CD14-positive monocyte (primary cell): Measurements from ENCODE around the gene EREG. TPM values are rescaled to one million over a fixed set of nuclear protein-coding genes. Genes with fewer than 3 reads are reported as not detected.
A peak's percentile ranks its signal among the peaks of the same experiment; 100 is the strongest.

Experiments
- DNase-seq, 3 donors: peaks; one replicate each; pipeline ENCODE4 v3.0.0-alpha.2; 2011 to 2022
- H2AFZ ChIP-seq: 2 replicates; pipeline ENCODE4 v1.6.0; 2012; ENCODE audit warnings: mild to moderate bottlenecking, low read depth, low read length, inconsistent platforms; ENCODE audit not compliant: insufficient read depth, poor library complexity, severe bottlenecking
- H3K27ac ChIP-seq, 2 donors: 1 replicate in 1 of 2; 2 replicates in 1 of 2; pipeline ENCODE4 v1.5.1; 2012 to 2013; ENCODE audit warnings: low read length in 2 of 2, control low read depth in 1 of 2, inconsistent platforms in 1 of 2, low read depth in 1 of 2, mild to moderate bottlenecking in 1 of 2
- H3K27me3 ChIP-seq, 2 donors: one replicate each; pipeline versions ENCODE4 v1.6.0 to v1.6.1; 2011 to 2013; ENCODE audit warnings: low read length in 2 of 2; ENCODE audit not compliant: control insufficient read depth in 2 of 2, insufficient read depth in 2 of 2
- H3K36me3 ChIP-seq, 2 donors: replicated peaks in 1 of 2; 1 replicate in 1 of 2; 2 replicates in 1 of 2; pipeline versions ENCODE4 v1.5.1 to v1.6.1; 2012 to 2013; ENCODE audit warnings: low read length in 2 of 2, control low read depth in 1 of 2, inconsistent platforms in 1 of 2, mild to moderate bottlenecking in 1 of 2; ENCODE audit not compliant: insufficient read depth in 2 of 2, control insufficient read depth in 1 of 2
- H3K4me1 ChIP-seq, 2 donors: 1 replicate in 1 of 2; 2 replicates in 1 of 2; pipeline versions ENCODE4 v1.5.1 to v1.6.1; 2012 to 2013; ENCODE audit warnings: low read length in 2 of 2, control low read depth in 1 of 2, inconsistent platforms in 1 of 2, mild to moderate bottlenecking in 1 of 2, moderate library complexity in 1 of 2; ENCODE audit not compliant: insufficient read depth in 2 of 2, control insufficient read depth in 1 of 2
- H3K4me2 ChIP-seq: replicated peaks from 2 replicates; pipeline ENCODE3; 2012; ENCODE audit warnings: low read length, moderate library complexity, mild to moderate bottlenecking; ENCODE audit not compliant: poor library complexity, severe bottlenecking; ENCODE audit errors: extremely low read depth
- H3K4me3 ChIP-seq, 3 experiments: fragments of 200-600 bp in 1 of 3; sonication (generic) in 1 of 3; replicated peaks in 1 of 3; 1 replicate in 2 of 3; 2 replicates in 1 of 3; pipeline ENCODE4 v1.5.1; 2011 to 2013; ENCODE audit warnings: low read length in 3 of 3, mild to moderate bottlenecking in 3 of 3, control low read depth in 2 of 3, low read depth in 2 of 3, inconsistent platforms in 1 of 3, moderate library complexity in 1 of 3
- H3K79me2 ChIP-seq: 2 replicates; pipeline ENCODE4 v1.6.0; 2012; ENCODE audit warnings: mild to moderate bottlenecking, control low read depth, inconsistent platforms, low read length, moderate library complexity; ENCODE audit not compliant: insufficient read depth
- H3K9ac ChIP-seq: 2 replicates; pipeline ENCODE4 v1.6.0; 2017; ENCODE audit warnings: low read length, mild to moderate bottlenecking; ENCODE audit not compliant: insufficient read depth, poor library complexity, severe bottlenecking
- H3K9me3 ChIP-seq, 2 donors: replicated peaks in 1 of 2; 1 replicate in 1 of 2; 2 replicates in 1 of 2; pipeline versions ENCODE4 v1.5.1 to v1.6.1; 2012 to 2013; ENCODE audit warnings: low read length in 2 of 2, control low read depth in 1 of 2; ENCODE audit not compliant: control insufficient read depth in 1 of 2, insufficient read depth in 1 of 2
- H4K20me1 ChIP-seq: 2 replicates; pipeline ENCODE4 v1.6.0; 2012; ENCODE audit warnings: mild to moderate bottlenecking, low read length, control low read depth, moderate library complexity; ENCODE audit not compliant: insufficient read depth
- H3K27ac Mint-ChIP-seq, 7 donors: one replicate each; pipeline ENCODE4 v1.8.0; 2020; ENCODE audit warnings: mild to moderate bottlenecking in 7 of 7, mixed read lengths in 7 of 7, moderate library complexity in 6 of 7, inconsistent platforms in 2 of 7
- H3K27me3 Mint-ChIP-seq, 3 donors: one replicate each; pipeline ENCODE4 v1.8.0; 2021 to 2022; ENCODE audit warnings: low read depth in 3 of 3, mild to moderate bottlenecking in 3 of 3, mixed read lengths in 3 of 3, moderate library complexity in 3 of 3, inconsistent platforms in 1 of 3
- H3K36me3 Mint-ChIP-seq, 2 donors: one replicate each; pipeline ENCODE4 v1.8.0; 2020; ENCODE audit warnings: mixed read lengths in 2 of 2, inconsistent platforms in 1 of 2, mild to moderate bottlenecking in 1 of 2
- H3K4me1 Mint-ChIP-seq: one replicate; pipeline ENCODE4 v1.8.0; 2020; ENCODE audit warnings: mild to moderate bottlenecking, mixed read lengths
- H3K4me3 Mint-ChIP-seq, 2 donors: one replicate each; pipeline ENCODE4 v1.8.0; 2020; ENCODE audit warnings: mild to moderate bottlenecking in 2 of 2, mixed read lengths in 2 of 2, moderate library complexity in 1 of 2
- H3K9me3 Mint-ChIP-seq, 7 donors: one replicate each; pipeline ENCODE4 v1.8.0; 2020 to 2022; ENCODE audit warnings: mixed read lengths in 7 of 7, mild to moderate bottlenecking in 6 of 7, moderate library complexity in 6 of 7, inconsistent platforms in 2 of 7
- WGBS: methylation state at CpG from one replicate; pipeline ENCODE4 v1.1.5; 2013; ENCODE audit warnings: missing lambda C conversion rate; ENCODE audit not compliant: insufficient coverage; 5-methylcytosine and 5-hydroxymethylcytosine counted together
- intact Hi-C, 2 donors: fragments of 100-400 bp; cut with micrococcal nuclease; formaldehyde crosslinking; loops; one replicate each; pipeline versions ENCODE4 v1.15.0 to v1.15.1; 2023
- polyA plus RNA-seq, 3 donors: library from polyadenylated mRNA; depleted of rRNA in 1 of 3; unstranded in 2 of 3; stranded (reverse) in 1 of 3; fragments of 300-500 nt in 2 of 3; fragments of >200 nt in 1 of 3; fragmentation: Illumina TruSeq in 2 of 3; gene quantifications; 1 replicate in 2 of 3; 2 replicates in 1 of 3; pipeline ENCODE4 v1.2.3, GENCODE V29; 2012 to 2021
- TF ChIP-seq, protein P1 (sequence below): fragments of 200-600 bp; IDR thresholded peaks from one replicate; pipeline ENCODE4 v1.8.0; 2022; ENCODE audit warnings: antibody characterized with exemption, mild to moderate bottlenecking

The EREG gene
- polyA plus RNA-seq, 3 donors, result 2.7 to 17.2 (median 8.2) TPM

DNA sequence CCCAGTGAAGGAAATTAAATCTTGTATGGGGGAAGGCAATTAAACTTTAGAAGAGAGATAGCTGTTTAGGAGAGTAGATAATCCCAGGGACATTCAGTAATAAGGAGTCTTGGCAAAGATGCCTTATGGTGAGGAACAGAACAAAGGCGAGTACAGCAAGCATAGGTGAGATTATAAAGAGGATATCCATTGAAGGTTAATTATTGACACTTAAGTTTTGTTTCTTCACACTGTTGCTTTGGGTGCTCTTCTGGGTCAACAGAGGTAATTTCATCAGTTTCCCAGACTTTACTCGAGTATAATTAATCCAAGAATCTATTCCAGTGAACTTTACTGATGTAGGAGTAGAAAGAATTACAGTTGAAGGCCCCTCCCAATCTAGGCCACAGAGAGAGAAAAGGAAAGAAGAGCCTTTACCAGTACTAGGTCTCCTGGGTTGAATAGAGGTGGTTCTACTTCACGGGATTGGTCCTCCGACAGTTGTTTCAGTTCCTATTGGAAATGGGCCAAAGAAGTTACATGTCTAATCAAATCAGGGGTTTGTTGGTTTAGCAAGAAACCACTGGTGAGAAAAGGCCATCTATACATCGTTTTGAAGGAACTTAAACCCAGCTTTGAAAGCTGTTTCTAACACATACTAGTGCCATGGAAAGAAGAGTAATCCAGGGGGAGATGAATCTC, 29.5 kb upstream of the EREG start:
- H3K36me3 ChIP-seq, result no peaks in the 10 kb centered on the region
- H3K4me1 Mint-ChIP-seq, result peaks cover 48% of the 10 kb centered on the region
- H3K27me3 ChIP-seq, result no peaks in the 10 kb centered on the region
- H3K9me3 ChIP-seq, result peaks cover 5 to 6% of the 10 kb centered on the region in 2 donors
- no peak overlapping the region for H3K4me3 Mint-ChIP-seq
- H3K9ac ChIP-seq, result no peak overlapping the region
- TF ChIP-seq, protein P1, sequence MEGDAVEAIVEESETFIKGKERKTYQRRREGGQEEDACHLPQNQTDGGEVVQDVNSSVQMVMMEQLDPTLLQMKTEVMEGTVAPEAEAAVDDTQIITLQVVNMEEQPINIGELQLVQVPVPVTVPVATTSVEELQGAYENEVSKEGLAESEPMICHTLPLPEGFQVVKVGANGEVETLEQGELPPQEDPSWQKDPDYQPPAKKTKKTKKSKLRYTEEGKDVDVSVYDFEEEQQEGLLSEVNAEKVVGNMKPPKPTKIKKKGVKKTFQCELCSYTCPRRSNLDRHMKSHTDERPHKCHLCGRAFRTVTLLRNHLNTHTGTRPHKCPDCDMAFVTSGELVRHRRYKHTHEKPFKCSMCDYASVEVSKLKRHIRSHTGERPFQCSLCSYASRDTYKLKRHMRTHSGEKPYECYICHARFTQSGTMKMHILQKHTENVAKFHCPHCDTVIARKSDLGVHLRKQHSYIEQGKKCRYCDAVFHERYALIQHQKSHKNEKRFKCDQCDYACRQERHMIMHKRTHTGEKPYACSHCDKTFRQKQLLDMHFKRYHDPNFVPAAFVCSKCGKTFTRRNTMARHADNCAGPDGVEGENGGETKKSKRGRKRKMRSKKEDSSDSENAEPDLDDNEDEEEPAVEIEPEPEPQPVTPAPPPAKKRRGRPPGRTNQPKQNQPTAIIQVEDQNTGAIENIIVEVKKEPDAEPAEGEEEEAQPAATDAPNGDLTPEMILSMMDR, result no peak
- H3K4me3 ChIP-seq, result peak overlapping the region in 1 of 3 experiments; percentile 5
- 33% methylated on average over 3 of the region's 5 CpGs for WGBS
- H3K4me2 ChIP-seq, result peak overlapping the region; percentile 29
- peak overlapping the region in 1 of 2 donors; percentile 79 for H3K27ac ChIP-seq
- peak overlapping the region; percentile 44 for H2AFZ ChIP-seq
- H3K9me3 Mint-ChIP-seq, result peaks cover 0 to 13% (median 8%) of the 10 kb centered on the region in 7 donors
- H3K79me2 ChIP-seq, result no peaks in the 10 kb centered on the region
- intact Hi-C loops, result no loop called here
- H3K4me1 ChIP-seq, result peaks cover 23 to 46% of the 10 kb centered on the region in 2 donors
- peak overlapping the region; percentile 46 to 93 (median 85) for H3K27ac Mint-ChIP-seq
- peaks cover 0 to 2% of the 10 kb centered on the region in 2 donors for H3K36me3 Mint-ChIP-seq
- peaks cover 0 to 1% (median 0%) of the 10 kb centered on the region in 3 donors for H3K27me3 Mint-ChIP-seq
- no peaks in the 10 kb centered on the region for H4K20me1 ChIP-seq
- peak; percentile 59 to 89 (median 85) for DNase-seq

DNA sequence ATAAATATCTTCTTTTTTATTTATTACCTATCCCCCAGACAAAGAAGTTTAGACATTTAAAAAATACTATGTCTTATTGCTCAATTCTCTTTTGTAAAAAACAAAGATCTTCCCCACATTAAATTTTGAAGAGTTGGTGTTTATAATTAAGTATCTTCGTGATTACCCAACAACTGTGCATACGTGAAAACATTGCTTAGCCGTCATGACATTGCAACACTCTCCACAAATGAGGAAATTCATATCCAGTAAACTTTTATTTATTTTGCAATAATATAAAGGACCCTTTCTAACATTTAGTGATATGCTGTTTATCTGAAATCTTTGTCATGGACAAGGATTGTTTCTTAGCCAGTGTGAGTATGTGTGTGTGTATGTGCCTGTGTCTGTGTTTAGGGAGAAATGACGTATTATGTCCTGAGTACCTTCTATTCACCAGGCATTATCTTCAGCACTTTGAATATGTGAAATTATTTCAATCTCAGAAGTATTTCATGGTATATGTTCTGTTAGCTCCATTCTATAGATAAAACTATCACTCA, 26.1 kb upstream of the EREG start:
- peak overlapping the region in 1 of 2 donors; percentile 92 for H3K27ac ChIP-seq
- H3K4me2 ChIP-seq, result peak overlapping the region; percentile 43
- no peak overlapping the region for H3K9ac ChIP-seq
- peaks cover 20 to 43% of the 10 kb centered on the region in 2 donors for H3K4me1 ChIP-seq
- DNase-seq, result peak; percentile 92 to 95 (median 92)
- H3K79me2 ChIP-seq, result no peaks in the 10 kb centered on the region
- Mint-ChIP-seq H3K4me3 (peak overlapping the region in 1 of 2 donors; percentile 35), H3K27ac (peak overlapping the region; percentile 91 to 98 (median 94)), H3K27me3 (peaks cover 0 to 1% (median 0%) of the 10 kb centered on the region in 3 donors), H3K4me1 (peaks cover 38% of the 10 kb centered on the region), H3K9me3 (peaks cover 16 to 33% (median 22%) of the 10 kb centered on the region in 7 donors), H3K36me3 (peaks cover 6 to 9% of the 10 kb centered on the region in 2 donors)
- H4K20me1 ChIP-seq, result no peaks in the 10 kb centered on the region
- H2AFZ ChIP-seq, result no peak overlapping the region
- intact Hi-C loops, result no loop called here
- H3K27me3 ChIP-seq, result no peaks in the 10 kb centered on the region
- TF ChIP-seq, protein P1, result no peak
- H3K4me3 ChIP-seq, result peak overlapping the region in 1 of 3 experiments; percentile 27
- peaks cover 0 to 4% of the 10 kb centered on the region in 2 donors for H3K36me3 ChIP-seq
- WGBS, result no CpG with 5 or more reads among the region's 4 CpGs
- H3K9me3 ChIP-seq, result peaks cover 10 to 12% of the 10 kb centered on the region in 2 donors
